Stimulated activated CD8-positive, alpha-beta memory T cell treated with anti-CD3 and anti-CD28 coated beads, Interleukin-12 subunit alpha, Interleukin-12 subunit beta, amount 100 ng/mL, for 24 hours (primary cell): ENCODE results near the gene RABL6.

Experiments
- DNase-seq: peaks from one replicate; pipeline ENCODE4 v3.0.0-alpha.2; 2020; ENCODE audit errors: extremely low read depth

The RABL6 gene

DNA sequence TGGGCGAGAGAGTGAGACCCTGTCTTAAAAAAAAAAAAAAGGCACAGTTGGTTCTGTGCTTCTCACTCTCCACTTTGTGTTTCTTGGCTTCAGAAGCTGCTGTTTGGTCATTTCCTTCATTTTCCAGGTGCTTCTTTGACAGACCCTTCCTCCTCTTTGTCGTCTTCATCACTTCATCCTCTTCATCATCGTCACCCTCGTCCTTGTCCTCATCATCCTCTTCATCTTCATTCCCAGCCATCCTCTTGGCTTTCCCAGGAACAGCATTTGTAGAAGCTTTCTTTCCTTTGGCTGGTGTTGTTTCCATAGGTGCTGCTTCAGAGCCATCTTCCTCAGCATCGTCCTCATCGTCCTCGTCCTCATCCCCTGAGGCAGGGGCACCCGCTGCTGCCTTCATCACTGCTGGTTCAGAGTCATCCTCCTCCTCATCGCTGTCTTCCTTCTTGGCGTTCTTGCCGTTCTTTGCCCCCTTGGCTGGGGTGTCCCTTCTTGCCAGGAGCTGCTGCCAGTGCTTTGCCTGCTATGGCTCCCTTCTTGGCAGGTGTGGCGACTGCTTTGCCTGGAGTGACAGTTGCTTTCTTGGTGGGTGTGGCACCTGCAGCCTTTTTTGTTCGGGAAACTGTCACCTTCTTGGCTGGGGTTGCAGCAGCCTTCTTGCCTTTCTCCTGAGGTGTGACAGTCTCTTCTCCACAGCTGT, 7.1 kb downstream of the RABL6 start:
- DNase-seq, result no peak

DNA sequence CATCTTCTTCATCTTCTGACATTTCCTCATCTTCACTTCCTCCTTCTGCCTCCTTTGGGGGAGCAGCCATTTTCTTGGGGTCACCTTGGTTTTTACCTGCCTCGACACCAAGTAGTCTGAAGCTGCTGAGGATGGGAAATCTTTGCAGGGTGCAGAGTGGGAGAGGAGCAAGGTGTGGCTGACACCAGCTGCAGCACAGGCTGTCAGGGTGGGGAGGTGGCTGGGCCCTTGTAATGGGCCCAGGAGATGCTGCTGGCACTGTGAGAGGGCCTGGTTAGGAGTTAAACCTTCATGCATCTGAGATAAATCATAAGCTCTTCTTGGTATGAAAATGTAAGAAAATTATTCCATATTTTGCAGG, 7.7 kb downstream of the RABL6 start:
- no peak for DNase-seq

DNA sequence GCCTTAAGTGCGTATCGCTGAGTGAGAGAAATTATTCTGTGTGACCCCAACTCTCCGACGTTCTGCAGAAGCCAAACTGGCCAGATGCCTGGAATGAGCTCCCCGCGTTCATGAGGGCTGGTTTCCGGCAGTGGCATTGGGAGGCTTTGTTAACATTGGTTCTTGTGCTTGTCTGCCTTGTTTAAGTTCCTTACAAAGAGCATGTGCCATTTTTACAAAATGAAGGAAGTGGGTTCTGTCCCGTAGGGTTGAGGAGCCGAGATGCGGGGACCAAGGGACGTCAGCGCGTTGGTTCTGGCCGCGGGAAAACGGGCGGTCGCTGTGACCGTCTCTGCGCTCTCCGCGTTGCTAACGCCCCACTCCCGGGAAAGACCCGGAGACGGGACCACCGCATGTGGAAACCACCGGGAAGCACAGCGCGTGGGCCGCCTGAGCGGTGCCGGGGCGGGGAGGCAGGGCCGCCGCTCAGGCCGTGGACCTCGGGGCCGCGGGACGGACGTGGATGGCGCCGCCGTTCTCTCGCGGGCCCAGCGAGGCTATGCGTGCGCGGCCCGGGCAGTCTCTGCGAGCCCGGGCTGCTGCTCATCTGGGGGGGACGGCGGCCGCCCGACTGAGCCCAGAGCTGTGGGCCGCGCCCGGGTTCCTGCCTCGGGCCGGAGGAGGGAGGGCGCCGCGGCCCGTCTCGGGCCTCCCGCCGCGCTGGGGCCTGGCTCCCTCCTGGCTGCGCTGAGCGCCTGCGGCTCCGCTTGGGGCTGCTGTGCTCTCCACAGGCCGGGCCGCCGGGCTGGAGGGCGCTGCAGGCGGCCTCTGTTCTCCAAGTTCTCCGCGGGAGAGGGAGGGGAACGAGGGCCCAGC, 13.4 kb downstream of the RABL6 start:
- DNase-seq, result no peak

DNA sequence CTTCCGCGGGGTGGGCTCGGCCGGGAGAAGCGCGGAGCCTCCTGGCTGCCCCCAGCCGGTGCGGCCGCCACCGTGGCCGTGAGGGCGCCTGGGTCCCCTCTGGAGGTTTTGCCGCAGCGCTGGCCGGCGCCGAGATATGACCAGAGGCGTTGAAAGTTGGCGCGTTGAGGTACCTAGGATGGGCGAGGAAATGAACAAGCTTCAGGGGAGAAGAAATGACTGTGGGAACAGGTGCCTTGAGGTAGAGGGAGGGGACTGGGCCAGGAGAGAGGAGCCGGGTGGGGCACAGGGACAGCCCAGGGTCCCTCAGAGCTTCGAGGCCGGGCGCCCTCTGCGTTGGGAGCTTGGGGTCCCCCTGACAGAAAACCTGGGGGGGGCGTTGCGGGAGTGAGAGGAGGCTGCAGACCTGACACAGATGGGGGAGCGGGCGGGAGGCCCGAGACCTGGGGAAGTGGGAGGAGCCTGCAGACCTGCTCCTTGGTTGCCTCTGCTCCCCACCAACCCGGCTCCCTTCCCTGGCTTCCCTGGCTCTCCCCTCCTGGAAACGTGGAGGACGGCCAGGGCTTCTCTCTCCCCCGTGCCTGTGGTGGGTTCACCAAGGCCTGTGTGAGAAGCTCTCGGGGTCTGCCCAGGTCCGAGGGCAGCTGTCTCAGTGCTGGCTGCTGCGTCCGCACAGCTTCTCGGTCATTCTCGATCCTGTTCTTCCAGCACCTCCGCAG, 14.2 kb downstream of the RABL6 start:
- no peak for DNase-seq

DNA sequence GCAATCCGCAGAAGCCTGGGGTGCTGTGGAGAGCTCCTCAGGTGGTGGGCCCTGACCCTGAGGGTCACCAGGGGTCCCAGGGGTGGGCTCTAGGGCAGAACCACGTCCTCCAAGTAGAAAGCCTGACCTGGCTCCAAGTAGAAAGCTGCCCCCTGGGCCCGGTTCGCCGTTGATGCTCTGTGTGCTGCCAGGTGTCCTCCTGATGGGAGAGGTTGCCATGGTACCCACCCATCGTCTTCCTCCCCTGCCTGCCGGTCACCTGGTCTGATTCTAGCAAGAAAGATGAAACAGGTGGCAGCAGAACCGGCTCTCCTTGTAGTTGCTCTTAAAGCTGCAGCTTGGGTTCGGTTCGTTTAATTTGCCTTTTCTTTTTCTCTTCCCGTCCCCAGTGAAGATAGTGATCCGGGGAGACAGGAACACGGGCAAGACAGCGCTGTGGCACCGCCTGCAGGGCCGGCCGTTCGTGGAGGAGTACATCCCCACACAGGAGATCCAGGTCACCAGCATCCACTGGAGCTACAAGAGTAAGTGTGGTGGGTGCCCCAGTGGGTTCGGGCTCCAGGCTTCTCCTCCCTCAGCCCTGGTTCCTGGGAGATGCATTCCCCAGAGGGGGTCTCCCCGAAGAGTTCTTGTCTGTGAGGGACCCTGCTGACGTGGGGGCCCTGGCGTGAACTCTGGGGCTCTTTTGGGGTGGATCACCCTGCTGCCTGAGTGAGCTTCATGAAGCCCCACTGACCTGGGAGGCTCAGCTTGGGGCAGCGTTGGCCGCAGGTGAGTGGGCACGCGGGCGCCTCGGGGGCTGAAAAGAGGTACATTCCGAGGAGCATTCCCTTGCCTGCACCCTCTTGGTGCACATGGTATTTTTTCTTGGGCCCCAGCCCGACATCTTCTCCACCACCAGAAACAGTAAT, 15.6 kb downstream of the RABL6 start:
- DNase-seq, result no peak

DNA sequence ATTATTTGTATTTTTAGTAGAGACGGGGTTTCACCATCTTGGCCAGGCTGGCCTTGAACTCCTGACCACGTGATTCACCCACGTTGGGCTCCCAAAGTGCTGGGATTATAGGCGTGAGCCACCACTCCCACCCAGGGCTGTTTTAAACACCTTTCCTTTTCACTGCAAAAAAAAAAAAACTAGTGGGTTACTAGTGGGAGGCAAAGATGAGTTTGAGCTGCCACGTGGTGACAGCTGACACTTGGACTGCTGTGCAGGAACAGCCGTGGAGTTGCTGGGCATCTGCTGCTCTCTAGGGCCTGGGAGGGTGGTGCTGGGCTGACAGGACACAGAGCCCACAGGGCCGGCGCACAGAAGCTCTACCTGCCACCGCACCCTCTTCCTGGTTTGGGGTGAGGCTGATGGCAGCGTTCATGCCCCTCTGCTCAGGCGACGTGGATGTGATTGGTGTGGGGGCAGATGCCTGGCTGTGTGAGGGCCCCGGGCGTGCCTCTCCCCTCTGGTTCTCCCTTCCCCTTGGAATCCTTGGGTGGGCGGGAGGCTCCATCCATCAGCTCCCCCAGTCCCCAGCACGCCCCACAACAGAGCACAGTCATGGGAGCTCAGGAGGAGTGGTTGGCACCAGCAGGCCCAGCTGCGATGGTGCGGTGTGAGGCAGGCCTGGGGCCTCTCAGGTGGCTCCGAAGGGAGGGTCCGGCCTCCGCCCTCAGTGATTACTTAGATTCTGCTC, 16.9 kb downstream of the RABL6 start:
- DNase-seq, result no peak

DNA sequence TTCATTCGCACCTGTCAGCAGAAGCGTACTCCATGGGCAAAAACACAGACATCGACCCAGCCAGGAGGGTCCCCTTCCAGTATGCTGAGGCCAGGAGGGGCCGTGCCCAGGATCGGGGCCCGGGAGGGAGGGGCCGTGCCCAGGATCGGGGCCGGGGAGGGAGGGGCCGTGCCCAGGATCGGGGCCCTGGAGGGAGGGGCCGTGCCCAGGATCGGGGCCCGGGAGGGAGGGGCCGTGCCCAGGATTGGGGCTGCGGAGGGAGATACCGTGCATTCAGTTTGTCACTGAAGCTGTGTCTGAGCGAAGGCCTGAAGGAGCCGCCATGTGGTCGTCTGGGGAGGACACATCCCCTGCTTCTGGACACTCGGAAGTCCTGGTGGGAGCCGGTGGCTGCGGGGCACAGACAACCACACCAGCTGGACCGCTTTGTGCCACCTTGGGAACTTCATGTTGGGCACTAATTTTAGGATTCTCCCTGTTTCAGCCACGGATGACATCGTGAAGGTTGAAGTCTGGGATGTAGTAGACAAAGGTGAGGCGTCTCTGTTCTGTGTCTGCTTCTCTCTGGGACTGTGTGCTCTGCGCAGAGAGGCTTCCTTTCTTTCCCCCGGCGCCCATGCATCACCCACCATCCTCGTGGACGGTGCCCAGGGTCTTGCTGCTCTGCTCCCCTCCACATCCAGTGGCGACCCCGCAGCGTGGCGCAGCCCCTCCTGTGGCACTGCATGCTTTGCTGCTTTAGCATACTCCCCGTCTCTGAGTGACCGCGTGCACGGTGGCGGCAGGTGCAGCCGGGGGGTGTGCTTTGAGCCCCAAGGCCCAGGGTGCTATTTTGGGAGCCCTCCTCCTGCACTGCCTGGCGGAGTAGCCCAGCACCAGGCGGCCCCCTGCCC, 17.8 kb downstream of the RABL6 start:
- no peak for DNase-seq

DNA sequence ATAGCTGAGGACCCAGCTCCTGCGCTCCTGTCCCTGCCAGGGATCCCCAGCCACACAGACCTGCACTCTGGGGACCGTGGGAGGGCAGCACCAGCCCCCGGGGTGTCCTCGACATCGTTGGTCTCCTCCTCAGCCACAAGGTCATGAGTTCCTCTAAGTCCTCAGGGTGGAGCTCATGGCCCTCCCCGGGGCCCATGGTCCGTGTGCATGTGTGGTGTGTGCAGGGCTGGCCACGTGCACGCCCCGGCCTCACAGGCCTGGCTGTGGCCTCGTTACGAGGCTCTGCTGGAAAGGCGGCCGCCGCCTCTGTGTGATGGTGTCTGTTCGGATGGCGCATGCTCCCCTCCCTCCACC, 18.4 kb downstream of the RABL6 start:
- DNase-seq, result no peak

DNA sequence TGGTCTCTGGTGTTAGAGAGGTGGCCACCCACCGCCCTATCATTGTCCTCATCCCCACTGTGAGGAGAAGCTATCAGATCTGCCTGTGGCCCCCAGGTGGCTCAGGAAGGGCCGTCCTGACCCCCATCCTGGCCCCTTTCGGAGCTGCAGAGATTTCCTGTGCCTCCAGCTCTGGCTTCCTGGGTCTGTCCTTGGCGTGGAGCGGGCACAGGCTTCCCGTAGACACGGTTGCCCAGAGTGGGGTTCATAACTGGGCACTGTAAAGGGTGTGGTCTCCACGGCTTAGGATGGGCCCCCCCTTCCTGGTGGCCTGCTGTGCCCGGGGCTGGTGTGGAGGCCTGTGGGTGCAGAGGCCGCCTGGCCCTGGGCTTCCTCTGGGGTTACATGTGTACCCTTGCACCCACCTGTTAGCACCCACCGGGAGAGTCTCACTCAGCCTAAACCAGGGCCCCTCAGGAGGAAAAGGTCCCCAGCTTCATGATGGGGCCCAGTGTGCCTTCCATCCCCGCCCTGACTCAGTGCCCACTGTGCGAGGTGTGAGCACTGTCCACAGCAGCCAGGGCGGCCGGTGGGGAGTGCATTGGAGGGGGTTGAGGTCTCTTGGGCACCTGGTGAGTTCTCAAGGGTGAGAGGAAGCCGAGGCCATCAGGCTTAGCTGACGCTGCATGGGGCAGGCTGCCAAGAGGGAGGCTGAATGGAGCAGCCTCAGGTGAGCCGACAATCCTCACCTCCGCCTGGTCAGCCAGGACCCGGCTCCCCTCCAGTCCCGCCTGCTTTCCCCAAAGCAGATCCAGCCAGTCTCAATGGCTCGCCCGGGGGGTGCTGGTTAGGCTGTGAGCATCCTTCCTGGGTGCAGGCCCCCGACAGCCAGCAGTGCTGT, 19.2 kb downstream of the RABL6 start:
- DNase-seq, result no peak

DNA sequence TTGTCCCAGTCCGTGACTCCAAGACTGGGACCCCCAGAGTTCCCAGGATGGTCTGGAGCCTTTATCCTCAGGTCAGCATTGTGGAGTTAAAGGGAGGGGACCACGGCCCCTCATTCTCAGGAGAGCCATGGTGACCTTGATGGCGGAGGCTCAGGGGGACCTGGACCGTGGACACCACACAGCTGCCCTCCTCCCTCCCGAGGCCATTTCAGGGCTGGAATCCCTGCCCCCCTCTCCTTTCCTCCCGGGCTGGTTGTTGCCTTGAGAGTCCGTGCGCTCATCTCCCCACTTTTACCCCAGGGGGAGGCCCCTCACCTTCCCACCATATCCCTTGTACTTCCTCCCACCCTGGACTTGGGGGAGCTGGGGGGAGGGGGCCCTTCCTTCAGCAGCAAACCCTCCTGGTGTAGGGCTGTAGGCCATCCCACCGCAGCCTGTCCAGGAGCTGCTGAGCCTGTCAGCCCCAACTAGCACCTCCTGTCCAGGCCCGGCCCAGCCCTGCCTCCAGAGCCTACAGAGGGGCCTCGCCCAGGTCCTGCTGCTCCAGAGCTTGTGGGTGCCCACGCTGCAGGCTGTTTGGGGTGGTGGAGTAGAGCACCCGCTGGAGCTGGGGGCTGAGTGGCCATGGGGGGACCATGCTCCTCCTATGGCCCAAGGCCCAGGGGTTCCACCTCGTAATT, 20.2 kb downstream of the RABL6 start:
- DNase-seq, result no peak

DNA sequence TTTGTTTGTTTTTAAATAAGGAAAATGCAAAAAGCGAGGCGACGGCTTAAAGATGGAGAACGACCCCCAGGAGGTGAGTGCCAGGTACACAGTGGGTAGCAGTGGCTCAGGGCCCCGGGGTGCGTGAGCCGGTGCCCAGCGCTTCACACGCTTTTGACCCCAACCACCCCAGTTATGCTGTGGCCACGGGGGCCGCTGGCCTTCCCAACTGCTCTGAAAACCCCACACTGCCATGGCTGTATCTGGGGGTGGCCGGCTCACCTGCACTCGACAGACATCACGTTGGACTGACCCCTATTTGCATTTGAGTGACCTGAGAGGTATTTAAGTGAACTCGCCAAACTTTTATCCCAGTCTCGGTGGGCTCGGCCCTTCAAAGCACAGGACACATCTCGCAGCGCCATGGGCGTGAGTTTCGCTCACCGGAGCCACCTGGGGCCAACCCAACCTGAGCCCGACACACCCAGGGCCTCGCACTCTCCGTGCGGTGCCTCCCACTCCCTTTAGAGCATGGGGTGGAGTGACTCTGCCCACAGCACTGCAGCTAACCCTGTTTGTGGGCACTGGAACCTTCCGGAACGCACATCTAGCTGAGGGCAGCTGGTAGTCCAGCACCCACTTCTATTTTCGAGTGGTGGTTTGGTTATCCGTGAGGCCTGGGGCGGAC, 20.9 kb downstream of the RABL6 start:
- DNase-seq, result no peak

DNA sequence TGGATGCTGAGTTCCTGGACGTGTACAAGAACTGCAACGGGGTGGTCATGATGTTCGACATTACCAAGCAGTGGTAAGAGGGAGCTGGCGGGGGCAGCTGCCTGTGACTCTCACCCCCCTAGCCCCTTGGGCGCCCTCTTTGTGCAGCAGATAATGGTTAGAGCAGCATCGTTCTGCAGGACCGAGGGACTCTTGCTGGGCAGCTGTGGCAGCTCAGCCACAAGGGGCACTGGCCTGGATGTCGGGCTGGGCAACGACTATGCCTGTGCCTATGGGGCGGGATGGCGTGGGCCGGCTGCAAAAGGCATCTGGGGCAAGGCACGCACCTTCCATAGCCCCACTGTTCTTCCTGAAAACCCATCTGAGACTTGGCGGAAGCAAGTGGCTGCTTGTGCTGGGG, 21.7 kb downstream of the RABL6 start:
- DNase-seq, result no peak

DNA sequence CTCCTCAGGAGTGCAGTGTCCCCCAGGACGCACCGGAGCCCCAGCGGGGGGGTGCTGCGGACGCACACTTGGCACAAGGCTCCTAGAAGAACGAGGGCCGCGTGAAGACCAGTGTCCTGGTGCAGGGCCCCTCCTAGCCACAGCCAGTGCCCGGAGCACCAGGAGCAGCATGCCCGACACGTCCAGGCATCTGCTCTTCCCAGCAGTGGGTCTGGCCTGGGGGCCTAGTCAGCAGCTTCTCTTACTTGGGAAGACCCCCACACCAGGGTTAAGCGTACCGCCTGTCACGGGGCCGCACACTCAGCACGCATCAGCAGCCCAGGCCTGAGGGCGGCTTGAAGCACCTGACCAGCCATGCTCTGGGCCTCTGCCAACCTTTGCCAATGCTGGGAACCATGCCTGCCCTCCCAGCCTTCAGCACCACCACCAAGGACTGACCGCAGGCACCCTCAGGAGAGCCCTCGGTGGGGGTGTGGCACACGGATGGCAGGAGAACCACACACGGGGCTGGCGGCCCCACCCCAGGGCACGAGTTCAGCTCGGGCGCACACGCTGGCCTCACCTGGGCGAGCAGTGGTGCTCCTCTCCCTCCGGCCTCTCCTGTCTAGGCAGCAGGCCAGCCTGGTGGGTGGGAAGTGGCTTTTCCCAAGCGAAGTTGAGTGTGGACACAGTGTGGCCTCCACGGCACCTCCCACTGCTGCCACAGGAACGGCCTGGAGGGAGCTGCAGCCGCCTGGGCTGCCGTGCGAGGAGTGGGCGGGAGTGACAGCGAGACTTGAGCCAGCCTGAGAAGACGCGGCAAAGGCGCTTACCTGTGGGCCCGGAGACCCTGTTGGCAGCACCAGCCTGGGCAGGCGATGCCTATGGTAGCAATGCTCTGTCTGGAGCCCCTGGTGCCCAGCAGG, 22.5 kb downstream of the RABL6 start:
- no peak for DNase-seq

DNA sequence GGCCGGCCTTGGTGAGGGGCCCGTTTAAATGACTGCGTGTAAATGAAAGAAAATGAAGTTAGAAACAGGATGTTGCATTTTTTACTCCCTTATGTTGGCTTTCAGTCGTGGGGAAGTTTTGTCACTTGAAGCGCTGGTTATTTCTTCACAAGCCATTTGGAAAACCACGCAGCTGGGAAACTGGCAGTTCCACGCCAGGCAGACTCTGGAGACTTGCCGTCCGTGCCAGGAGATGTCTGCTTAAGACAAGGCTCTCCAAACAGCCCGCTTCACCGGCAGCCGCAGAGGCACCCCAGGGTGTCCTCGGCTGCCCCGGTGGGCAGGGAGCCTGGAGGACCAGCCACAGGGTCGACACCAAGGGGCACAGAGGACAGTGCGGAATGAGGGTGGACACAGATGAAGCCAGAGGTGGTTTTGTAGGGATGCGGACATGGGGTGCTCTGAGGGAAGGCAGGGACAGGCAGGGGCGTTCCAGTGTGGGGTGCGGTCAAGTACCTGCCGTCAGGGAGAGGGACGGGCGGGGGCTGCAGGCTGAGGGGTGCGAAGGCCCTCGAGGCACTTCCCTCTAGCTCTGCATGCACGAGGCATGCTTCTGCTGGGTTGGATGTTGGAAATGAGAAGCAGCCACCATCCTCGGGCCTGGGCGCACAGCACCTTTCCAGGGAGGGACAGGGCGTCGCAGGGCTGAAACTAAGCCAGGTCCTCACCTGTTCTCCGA, 23.4 kb downstream of the RABL6 start:
- no peak for DNase-seq

DNA sequence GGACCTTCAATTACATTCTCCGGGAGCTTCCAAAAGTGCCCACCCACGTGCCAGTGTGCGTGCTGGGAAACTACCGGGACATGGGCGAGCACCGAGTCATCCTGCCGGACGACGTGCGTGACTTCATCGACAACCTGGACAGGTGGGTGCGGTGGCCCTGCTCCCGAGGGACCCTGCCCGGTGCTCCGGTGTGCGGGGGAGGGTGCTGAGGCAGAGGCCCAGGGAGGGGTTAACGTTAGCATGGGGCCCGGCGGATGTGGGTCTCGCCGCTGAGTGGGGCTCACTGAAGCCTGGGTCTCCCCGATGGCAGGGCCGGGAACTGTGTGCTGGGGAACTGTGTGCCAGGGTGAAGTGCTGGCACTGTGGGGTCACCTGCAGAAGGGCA, 24.0 kb downstream of the RABL6 start:
- no peak for DNase-seq

DNA sequence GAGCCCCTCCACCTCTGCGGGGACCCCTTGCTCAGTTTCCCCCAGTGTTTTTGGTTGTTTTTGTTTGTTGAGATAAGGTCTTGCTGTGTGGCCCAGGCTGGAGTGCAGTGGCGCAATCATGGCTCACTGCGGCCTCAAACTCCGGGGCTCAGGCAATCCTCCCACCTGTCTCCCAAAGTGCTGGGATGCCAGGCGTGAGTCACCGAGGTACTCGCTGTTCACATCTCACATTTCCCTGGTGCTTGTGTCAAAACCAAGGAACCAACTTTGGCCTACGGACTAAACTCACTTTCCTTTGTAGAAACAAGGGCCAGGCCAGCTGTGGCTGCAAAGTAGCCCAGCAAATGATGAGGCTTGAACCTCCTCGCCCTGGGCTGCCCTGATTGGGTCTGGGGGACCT, 24.8 kb downstream of the RABL6 start:
- no peak for DNase-seq
